HEK293 (cell line): ENCODE data around the gene IL36B.

Experiments
- BCL11A ChIP-seq: fragments of 450-650 bp; formaldehyde crosslinking; IDR thresholded peaks from 2 replicates; pipeline ENCODE4 v1.5.1; 2016; ENCODE audit warnings: low read depth, missing biosample characterization, missing genetic modification characterization
- CTCF ChIP-seq: fragments of 450-650 bp; formaldehyde crosslinking; IDR thresholded peaks from 2 replicates; pipeline ENCODE4 v1.5.1; 2016; ENCODE audit warnings: missing biosample characterization, missing genetic modification characterization
- REST ChIP-seq: fragments of 450-650 bp; formaldehyde crosslinking; IDR thresholded peaks from 2 replicates; pipeline ENCODE4 v1.5.1; 2016; ENCODE audit warnings: missing biosample characterization, missing genetic modification characterization
- SALL2 ChIP-seq: fragments of 450-650 bp; formaldehyde crosslinking; IDR thresholded peaks from 2 replicates; pipeline ENCODE4 v1.5.0; 2017; ENCODE audit warnings: missing biosample characterization, mild to moderate bottlenecking, missing genetic modification characterization, borderline replicate concordance
- TCF7L2 ChIP-seq: IDR thresholded peaks from 2 replicates; pipeline ENCODE4 v1.6.1; 2011; ENCODE audit warnings: low read depth, mild to moderate bottlenecking, inconsistent platforms, low read length, moderate library complexity, borderline replicate concordance
- ZBTB11 ChIP-seq: fragments of 450-650 bp; formaldehyde crosslinking; conservative IDR thresholded peaks from 2 replicates; pipeline ENCODE4 v1.5.1; 2016; ENCODE audit warnings: low read depth, missing biosample characterization, missing genetic modification characterization
- ZBTB7A ChIP-seq: fragments of 450-650 bp; formaldehyde crosslinking; IDR thresholded peaks from 2 replicates; pipeline ENCODE4 v1.5.1; 2016; ENCODE audit warnings: low read depth, missing biosample characterization, missing genetic modification characterization
- ZNF10 ChIP-seq: fragments of 450-650 bp; formaldehyde crosslinking; IDR thresholded peaks from 2 replicates; pipeline ENCODE4 v1.5.1; 2017; ENCODE audit warnings: missing biosample characterization, missing genetic modification characterization
- ZNF350 ChIP-seq: fragments of 450-650 bp; formaldehyde crosslinking; IDR thresholded peaks from 2 replicates; pipeline ENCODE4 v1.5.0; 2017; ENCODE audit warnings: missing biosample characterization, mild to moderate bottlenecking, missing genetic modification characterization
- ZNF792 ChIP-seq: fragments of 450-650 bp; formaldehyde crosslinking; IDR thresholded peaks from 2 replicates; pipeline ENCODE4 v1.5.1; 2016; ENCODE audit warnings: missing biosample characterization, missing genetic modification characterization

GRCh38 chr2:113088213-113088992 is 35.7 kb upstream of the IL36B start:
- TF ChIP-seq CTCF (tag by site-specific recombination) (no peak), ZNF10 (tag by site-specific recombination) (no peak), REST (tag by site-specific recombination) (peak; percentile 62; the same call in 1 of the 2 replicates), ZNF792 (no peak), ZBTB11 (no peak), TCF7L2 (no peak), ZBTB7A (tag by site-specific recombination) (no peak), SALL2 (no peak), ZNF350 (tag by site-specific recombination) (no peak), BCL11A (tag by site-specific recombination) (no peak)
